Retinal pigment epithelial cell (primary cell): ENCODE data around the gene HOXD10.

Experiments used
- DNase-seq: peaks from one replicate; pipeline ENCODE4 v3.0.0-alpha.2; 2010; ENCODE audit warnings: low read depth
- H3K4me3 ChIP-seq: 2 replicates; pipeline ENCODE4 v1.5.1; 2011; ENCODE audit warnings: mild to moderate bottlenecking, low read length, control low read depth, moderate library complexity
- TF ChIP-seq, protein P1 (sequence below): conservative IDR thresholded peaks from 2 replicates; pipeline ENCODE4 v1.5.1; 2011; ENCODE audit warnings: low read depth, low read length, control low read depth, inconsistent platforms

HOXD10 gene

DNA sequence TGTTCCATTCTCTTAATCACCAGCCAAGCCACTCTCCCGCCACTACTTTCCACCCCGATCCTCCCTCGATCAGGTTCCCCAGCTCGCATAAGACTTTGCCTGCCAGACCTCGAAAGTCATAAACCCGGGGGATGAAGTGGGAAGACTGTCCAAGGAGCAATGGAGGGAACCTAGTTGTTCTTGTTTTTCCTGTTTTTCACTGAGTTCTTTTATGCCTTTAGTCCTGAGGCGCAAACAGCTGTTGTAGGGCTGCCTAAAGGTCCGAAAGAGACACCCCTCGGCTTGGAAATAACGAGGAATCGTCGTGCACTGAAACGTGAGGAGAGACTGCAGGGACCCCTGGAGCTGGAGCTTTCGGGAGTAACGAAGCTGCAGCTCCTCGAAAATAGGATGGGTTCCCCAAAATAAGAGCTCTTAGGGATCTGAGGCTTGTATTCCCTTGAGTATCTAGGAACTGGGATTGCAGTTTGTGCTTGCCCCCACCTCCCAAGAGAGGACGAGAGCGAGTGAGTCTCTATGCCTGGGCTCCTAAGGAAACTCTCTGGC lies 18.7 kb upstream of the HOXD10 start:
- no peak for DNase-seq
- H3K4me3 ChIP-seq: no peak overlapping the region
- TF ChIP-seq, protein P1, sequence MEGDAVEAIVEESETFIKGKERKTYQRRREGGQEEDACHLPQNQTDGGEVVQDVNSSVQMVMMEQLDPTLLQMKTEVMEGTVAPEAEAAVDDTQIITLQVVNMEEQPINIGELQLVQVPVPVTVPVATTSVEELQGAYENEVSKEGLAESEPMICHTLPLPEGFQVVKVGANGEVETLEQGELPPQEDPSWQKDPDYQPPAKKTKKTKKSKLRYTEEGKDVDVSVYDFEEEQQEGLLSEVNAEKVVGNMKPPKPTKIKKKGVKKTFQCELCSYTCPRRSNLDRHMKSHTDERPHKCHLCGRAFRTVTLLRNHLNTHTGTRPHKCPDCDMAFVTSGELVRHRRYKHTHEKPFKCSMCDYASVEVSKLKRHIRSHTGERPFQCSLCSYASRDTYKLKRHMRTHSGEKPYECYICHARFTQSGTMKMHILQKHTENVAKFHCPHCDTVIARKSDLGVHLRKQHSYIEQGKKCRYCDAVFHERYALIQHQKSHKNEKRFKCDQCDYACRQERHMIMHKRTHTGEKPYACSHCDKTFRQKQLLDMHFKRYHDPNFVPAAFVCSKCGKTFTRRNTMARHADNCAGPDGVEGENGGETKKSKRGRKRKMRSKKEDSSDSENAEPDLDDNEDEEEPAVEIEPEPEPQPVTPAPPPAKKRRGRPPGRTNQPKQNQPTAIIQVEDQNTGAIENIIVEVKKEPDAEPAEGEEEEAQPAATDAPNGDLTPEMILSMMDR: no peak

DNA sequence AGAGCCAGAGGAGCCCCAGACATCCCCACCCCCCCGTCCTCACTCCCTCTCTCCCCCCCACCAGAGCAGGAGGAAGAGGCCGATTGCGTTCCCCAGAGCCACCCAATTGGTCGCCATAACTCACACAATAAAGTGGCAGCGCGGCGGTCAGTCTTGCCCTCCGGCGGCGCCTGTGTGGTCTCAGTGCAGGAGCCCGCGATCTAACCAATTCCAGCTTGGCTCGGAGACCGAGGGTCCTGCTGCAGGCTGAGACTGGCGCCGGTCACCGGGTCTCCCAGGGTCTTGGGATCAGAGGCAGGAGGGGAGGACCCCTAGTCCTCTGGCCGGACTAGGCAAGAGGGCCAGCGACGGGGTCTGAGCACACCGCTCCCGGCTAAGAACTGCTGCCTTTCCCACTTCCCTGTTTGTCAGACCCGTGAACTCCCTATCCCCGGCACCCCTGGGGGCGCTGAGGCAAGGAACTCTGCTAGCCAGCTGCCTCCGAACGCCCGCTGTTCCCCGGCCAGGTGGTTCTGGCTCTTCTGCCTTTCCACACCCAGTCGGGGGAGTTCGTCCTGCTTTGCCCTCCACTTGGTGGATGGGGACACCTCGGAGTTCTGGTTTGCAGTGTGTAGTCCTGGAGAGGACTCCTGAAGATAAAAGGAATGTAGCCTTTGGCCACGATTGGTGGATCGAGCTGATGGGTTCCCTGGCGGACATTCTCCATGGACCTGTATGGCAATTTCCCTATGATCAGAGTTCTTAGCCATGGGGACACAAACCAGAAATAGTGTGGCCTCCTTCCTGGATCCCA lies 18.0 kb upstream of the HOXD10 start:
- no peak overlapping the region for H3K4me3 ChIP-seq
- DNase-seq: no peak
- TF ChIP-seq, protein P1: no peak

DNA sequence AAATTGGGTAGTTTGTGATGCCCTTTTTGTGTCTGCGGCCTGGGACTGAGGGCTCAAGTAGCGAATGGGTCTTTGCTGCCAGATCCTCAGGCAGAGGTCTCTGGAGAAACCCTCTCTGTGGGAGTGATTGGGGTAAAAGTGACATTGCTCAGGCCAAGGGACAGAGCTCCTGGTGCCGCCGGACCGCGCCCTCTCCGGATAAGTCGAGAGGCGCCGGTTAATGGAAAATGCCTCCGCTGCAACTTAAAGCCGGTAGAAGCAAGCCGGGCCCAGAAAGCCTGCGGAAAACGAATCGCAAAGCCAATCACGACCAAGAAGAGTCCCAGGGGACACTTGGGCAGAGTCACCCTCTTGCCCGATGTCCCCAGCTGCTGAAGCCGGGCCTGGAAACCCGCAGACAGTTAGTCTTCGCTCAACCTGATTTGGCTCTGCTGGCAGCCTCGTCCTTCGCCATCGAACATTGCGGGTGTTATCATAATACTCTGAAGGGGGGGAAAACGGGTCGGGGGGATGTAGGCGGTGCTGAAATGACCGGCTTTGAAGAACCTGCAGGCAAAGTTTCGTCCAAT lies 17.3 kb upstream of the HOXD10 start:
- TF ChIP-seq, protein P1: no peak
- no peak overlapping the region for H3K4me3 ChIP-seq
- no peak for DNase-seq

DNA sequence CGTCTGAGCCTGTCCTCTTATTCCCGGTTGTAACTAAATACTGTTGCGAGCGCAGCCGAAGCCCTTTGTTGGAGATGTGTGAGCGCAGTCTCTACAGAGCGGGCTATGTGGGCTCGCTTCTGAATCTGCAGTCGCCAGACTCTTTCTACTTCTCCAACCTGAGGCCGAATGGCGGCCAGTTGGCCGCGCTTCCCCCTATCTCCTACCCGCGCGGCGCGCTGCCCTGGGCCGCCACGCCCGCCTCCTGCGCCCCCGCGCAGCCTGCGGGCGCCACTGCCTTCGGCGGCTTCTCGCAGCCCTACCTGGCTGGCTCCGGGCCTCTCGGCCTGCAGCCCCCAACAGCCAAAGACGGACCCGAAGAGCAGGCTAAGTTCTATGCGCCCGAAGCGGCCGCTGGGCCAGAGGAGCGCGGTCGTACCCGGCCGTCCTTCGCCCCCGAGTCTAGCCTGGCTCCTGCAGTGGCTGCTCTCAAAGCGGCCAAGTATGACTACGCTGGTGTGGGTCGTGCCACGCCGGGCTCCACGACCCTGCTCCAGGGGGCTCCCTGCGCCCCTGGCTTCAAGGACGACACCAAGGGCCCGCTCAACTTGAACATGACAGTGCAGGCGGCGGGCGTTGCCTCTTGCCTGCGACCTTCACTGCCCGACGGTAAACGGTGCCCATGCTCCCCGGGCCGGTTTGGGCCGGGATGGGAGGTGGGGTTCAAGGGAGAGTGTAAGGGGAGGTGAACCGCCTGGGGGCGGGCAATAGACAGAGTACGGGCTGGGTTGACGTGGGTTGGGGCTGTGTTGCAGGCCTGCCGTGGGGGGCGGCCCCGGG lies 16.6 kb upstream of the HOXD10 start, which contains the start of gene HOXD12:
Gene HOXD12 (plus strand): TSS at position 68 of the 819 bp plus-strand sequence. CDS start 7 bp downstream, at position 75.
- no peak within 1 kb of the TSS for H3K4me3 ChIP-seq
- TF ChIP-seq, protein P1: no peak
- DNase-seq: no peak

DNA sequence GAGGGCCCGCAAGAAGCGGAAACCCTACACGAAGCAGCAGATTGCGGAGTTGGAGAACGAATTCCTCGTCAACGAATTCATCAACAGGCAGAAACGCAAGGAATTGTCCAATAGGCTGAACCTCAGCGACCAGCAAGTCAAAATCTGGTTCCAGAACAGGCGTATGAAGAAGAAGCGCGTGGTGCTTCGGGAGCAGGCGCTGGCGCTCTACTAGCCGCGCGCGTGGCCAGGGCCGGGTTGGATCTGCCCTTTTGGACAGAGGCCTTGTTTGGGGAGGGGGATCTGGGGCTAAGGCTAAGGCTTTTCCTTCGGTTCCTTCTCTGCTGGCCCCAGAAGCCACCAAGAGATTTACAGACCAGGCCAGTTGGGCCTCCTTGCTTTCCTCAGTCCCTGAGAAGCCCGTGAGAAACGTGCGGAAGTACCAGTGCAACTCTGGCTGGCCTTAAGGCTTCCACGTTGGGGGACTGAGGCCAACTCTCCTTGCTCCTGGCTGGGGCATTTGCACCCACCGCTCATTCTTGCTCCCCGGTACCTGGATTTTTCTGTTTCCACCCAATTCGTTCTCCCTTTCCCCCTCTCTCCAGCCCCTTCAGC lies 15.9 kb upstream of the HOXD10 start:
- no peak for DNase-seq
- TF ChIP-seq, protein P1: no peak
- H3K4me3 ChIP-seq: no peak overlapping the region

DNA sequence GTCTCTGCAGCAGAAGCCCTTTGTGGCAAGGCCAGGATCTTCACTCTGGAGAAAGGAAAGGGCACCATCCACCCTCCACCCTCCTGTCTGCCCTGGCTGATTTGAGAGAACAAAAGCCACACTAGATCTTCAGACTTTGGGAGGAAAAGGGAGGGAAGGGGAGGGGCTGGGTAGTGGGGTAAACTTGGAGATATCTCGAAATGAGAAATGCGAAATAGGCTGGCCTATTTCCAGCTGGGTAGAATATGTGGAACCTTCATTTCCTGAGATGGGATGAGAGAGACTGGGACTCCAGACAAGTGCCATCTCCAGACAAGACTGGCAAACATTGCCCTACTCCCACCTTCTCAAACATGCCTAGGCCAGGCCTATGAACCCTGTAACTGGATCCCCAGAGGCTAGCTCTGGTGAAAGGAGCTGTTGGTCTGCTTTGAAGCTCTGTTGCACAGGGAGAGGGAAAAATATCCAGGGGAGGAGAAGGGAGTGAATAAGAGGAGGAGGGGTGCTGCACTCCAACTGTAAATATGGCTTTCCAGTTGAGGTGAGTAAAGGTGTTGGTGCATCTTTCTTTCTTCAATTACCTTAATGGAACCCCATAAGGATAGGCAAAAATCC lies 15.3 kb upstream of the HOXD10 start:
- TF ChIP-seq, protein P1: no peak
- no peak overlapping the region for H3K4me3 ChIP-seq
- DNase-seq: no peak
